Fibroblast of villous mesenchyme (primary cell): ENCODE data around the gene EHBP1L1. TPM values are rescaled to one million over a fixed set of nuclear protein-coding genes. Genes with fewer than 3 reads are reported as not detected.

Source experiments
- DNase-seq: peaks from one replicate; pipeline ENCODE4 v3.0.0-alpha.2; 2010; ENCODE audit warnings: low read depth
- H3K4me3 ChIP-seq: 2 replicates; pipeline ENCODE4 v1.5.1; 2011; ENCODE audit warnings: low read depth, mild to moderate bottlenecking, low read length
- total RNA-seq: library from RNA; depleted of rRNA; stranded (reverse); fragments of >200 nt; gene quantifications from 2 replicates; pipeline ENCODE4 v1.2.3, GENCODE V29; 2012
- TF ChIP-seq, protein P1 (sequence below): IDR thresholded peaks from 2 replicates; pipeline ENCODE4 v1.5.1; 2012; ENCODE audit warnings: low read depth, mild to moderate bottlenecking, low read length; ENCODE audit not compliant: insufficient read depth

The EHBP1L1 gene
- total RNA-seq, 1 donor: 33.7 TPM

- DNase-seq: no peak
- peak overlapping the region; percentile 57 for H3K4me3 ChIP-seq
- TF ChIP-seq, protein P1, sequence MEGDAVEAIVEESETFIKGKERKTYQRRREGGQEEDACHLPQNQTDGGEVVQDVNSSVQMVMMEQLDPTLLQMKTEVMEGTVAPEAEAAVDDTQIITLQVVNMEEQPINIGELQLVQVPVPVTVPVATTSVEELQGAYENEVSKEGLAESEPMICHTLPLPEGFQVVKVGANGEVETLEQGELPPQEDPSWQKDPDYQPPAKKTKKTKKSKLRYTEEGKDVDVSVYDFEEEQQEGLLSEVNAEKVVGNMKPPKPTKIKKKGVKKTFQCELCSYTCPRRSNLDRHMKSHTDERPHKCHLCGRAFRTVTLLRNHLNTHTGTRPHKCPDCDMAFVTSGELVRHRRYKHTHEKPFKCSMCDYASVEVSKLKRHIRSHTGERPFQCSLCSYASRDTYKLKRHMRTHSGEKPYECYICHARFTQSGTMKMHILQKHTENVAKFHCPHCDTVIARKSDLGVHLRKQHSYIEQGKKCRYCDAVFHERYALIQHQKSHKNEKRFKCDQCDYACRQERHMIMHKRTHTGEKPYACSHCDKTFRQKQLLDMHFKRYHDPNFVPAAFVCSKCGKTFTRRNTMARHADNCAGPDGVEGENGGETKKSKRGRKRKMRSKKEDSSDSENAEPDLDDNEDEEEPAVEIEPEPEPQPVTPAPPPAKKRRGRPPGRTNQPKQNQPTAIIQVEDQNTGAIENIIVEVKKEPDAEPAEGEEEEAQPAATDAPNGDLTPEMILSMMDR: no peak
These were observed 36.0 kb upstream of the EHBP1L1 start for GRCh38 chr11:65539744-65540289.

GRCh38 chr11:65540290-65541092 is 35.4 kb upstream of the EHBP1L1 start:
- DNase-seq: peak; percentile 88
- TF ChIP-seq, protein P1: peak; percentile 72

GRCh38 chr11:65541093-65541982 is 34.5 kb upstream of the EHBP1L1 start:
- DNase-seq: no peak
- H3K4me3 ChIP-seq: peak overlapping the region; percentile 57
- TF ChIP-seq, protein P1: no peak

More at GRCh38 chr11:65540290-65541092, 35.4 kb upstream of the EHBP1L1 start:
- H3K4me3 ChIP-seq: peak overlapping the region; percentile 57

GRCh38 chr11:65542738-65543390 is 33.0 kb upstream of the EHBP1L1 start:
- TF ChIP-seq, protein P1: no peak
- DNase-seq: no peak

GRCh38 chr11:65545853-65546216 is 30.0 kb upstream of the EHBP1L1 start:
- H3K4me3 ChIP-seq: no peak overlapping the region
- DNase-seq: no peak
- TF ChIP-seq, protein P1: no peak

More at GRCh38 chr11:65542738-65543390, 33.0 kb upstream of the EHBP1L1 start:
- H3K4me3 ChIP-seq: no peak overlapping the region
